Measurements from ENCODE around the gene VAT1. TPM values are rescaled to one million over a fixed set of nuclear protein-coding genes. Genes with fewer than 3 reads are reported as not detected.
A peak's percentile ranks its signal among the peaks of the same experiment; 100 is the strongest.

VAT1 gene
- total and polyA plus RNA-seq, 2 of the 13 experiments (the other 11 are each of a cell fraction or from before 2014, with no cell fraction given): 143 to 205 TPM

DNA sequence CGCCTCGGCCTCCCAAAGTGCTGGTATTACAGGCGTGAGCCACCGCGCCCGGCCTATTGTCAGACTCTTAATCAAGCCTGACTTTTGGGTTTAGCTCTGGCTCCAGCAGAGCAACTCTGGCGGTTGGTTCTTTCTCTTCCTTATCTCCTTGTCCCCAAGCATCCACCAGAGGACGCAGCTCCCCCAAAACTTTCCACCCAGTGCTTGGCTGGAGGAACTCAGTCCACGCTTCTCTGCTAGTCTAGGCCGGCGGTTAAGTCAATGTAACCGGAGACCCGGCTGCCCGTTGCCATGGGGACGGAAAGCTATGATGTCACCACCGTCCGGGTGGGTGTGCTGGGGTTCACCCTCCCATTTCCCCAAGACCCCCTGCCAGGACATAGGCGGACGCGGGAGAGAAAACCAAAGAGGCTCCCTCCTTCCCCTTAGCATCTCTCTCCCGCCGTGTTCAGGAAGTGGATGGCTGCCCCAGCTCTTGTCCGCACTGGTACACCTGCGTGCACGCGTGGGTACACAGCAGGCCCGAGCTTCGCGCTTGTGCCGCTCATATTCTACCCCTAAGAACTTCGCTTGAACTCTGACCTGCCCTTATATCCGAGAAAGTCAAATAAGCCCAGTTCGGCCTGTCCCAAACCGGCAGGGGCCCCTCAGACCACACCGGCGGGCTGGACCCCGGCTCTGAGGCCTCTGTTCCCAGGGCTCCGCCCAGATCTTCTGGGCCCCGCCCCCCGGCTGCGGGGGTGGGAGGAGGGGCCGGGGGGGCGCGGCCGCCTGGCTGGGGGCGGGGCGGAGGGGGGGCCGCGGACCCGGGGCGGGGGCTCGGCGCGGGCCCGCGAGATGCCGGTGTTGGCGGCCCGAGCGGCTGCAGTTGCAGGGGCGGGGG, 2.5 kb upstream of the VAT1 start, which contains the start of gene RND2 (continued):
- TF ChIP-seq PRDM4 (CRISPR knock-in tag; IDR thresholded peaks at IDR 0.05; ENCODE audit: borderline replicate concordance): peak; percentile 87; the same call in 1 of the 2 replicates
- no peak for TF ChIP-seq ZBTB10 (CRISPR knock-in tag; IDR thresholded peaks at IDR 0.05; ENCODE audit: borderline replicate concordance)
- TF ChIP-seq BRF2 (CRISPR knock-in tag; IDR thresholded peaks at IDR 0.05): no peak
- TF ChIP-seq FOXA3 (CRISPR knock-in tag; IDR thresholded peaks at IDR 0.05): peak; percentile 54; the same call in 1 of the 2 replicates
- 0 out of 2 replicates have a peak, but pooled peaks have one; percentile 30 for TF ChIP-seq ETV6 (CRISPR knock-in tag; conservative IDR thresholded peaks at IDR 0.05)
- no peak for TF ChIP-seq MZF1 (CRISPR knock-in tag; IDR thresholded peaks at IDR 0.05; ENCODE audit: borderline replicate concordance)
- peak; percentile 55; the same call in 1 of the 2 replicates for TF ChIP-seq ZNF839 (CRISPR knock-in tag; IDR thresholded peaks at IDR 0.05; ENCODE audit: borderline replicate concordance)
- TF ChIP-seq, protein P1, sequence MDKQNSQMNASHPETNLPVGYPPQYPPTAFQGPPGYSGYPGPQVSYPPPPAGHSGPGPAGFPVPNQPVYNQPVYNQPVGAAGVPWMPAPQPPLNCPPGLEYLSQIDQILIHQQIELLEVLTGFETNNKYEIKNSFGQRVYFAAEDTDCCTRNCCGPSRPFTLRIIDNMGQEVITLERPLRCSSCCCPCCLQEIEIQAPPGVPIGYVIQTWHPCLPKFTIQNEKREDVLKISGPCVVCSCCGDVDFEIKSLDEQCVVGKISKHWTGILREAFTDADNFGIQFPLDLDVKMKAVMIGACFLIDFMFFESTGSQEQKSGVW (CRISPR knock-in tag; IDR thresholded peaks at IDR 0.05; ENCODE audit: borderline replicate concordance): no peak
- TF ChIP-seq FOXO1 (CRISPR knock-in tag; IDR thresholded peaks at IDR 0.05): peak; percentile 37; the same call in 1 of the 2 replicates
- TF ChIP-seq, protein P2, sequence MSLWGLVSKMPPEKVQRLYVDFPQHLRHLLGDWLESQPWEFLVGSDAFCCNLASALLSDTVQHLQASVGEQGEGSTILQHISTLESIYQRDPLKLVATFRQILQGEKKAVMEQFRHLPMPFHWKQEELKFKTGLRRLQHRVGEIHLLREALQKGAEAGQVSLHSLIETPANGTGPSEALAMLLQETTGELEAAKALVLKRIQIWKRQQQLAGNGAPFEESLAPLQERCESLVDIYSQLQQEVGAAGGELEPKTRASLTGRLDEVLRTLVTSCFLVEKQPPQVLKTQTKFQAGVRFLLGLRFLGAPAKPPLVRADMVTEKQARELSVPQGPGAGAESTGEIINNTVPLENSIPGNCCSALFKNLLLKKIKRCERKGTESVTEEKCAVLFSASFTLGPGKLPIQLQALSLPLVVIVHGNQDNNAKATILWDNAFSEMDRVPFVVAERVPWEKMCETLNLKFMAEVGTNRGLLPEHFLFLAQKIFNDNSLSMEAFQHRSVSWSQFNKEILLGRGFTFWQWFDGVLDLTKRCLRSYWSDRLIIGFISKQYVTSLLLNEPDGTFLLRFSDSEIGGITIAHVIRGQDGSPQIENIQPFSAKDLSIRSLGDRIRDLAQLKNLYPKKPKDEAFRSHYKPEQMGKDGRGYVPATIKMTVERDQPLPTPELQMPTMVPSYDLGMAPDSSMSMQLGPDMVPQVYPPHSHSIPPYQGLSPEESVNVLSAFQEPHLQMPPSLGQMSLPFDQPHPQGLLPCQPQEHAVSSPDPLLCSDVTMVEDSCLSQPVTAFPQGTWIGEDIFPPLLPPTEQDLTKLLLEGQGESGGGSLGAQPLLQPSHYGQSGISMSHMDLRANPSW (CRISPR knock-in tag; IDR thresholded peaks at IDR 0.05; ENCODE audit: borderline replicate concordance): peak; percentile 77; the same call in 1 of the 2 replicates
- 0 out of 2 replicates have a peak, but pooled peaks have one; percentile 27 for TF ChIP-seq ZNF230 (CRISPR knock-in tag; IDR thresholded peaks at IDR 0.05)
- TF ChIP-seq ZNF556 (CRISPR knock-in tag; IDR thresholded peaks at IDR 0.05; ENCODE audit: borderline replicate concordance): peak; percentile 76; the same call in 1 of the 2 replicates
- peak; percentile 67; the same call in 1 of the 2 replicates for TF ChIP-seq ZNF460 (CRISPR knock-in tag; IDR thresholded peaks at IDR 0.05; ENCODE audit: borderline replicate concordance)
- TF ChIP-seq ZMYM3 (CRISPR knock-in tag; IDR thresholded peaks at IDR 0.05): peak; percentile 49; the same call in 1 of the 2 replicates
- 0 out of 2 replicates have a peak, but pooled peaks have one; percentile 40 for TF ChIP-seq ISL2 (CRISPR knock-in tag; IDR thresholded peaks at IDR 0.05)
- TF ChIP-seq ZNF256 (CRISPR knock-in tag; conservative IDR thresholded peaks at IDR 0.05): 0 out of 2 replicates have a peak, but pooled peaks have one; percentile 61
- 0 out of 2 replicates have a peak, but pooled peaks have one; percentile 84 for TF ChIP-seq ATAD3A (CRISPR knock-in tag; IDR thresholded peaks at IDR 0.05)
